ENCODE measurements around the gene ABL2.

Gene ABL2

DNA sequence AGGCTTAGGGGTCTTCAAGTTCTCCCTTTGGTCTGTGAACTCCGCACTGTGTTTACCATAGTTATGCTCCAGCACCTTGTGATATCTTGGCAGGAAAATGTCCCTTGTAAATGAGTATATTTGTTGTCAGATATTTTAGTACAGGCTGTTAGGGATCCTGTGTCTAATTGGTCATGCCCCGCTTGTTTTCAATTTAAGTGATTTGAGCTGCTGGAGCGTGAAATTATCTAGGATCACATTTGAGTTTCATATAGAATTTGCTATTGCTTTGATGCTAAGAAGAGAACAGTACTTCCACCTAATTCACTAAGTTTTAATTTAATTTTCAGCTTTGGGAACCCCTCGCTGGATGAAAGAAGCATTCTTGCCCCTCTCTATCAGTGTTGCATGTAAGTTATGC, 163.0 kb downstream of the ABL2 start:
- TF ChIP-seq, protein P1, sequence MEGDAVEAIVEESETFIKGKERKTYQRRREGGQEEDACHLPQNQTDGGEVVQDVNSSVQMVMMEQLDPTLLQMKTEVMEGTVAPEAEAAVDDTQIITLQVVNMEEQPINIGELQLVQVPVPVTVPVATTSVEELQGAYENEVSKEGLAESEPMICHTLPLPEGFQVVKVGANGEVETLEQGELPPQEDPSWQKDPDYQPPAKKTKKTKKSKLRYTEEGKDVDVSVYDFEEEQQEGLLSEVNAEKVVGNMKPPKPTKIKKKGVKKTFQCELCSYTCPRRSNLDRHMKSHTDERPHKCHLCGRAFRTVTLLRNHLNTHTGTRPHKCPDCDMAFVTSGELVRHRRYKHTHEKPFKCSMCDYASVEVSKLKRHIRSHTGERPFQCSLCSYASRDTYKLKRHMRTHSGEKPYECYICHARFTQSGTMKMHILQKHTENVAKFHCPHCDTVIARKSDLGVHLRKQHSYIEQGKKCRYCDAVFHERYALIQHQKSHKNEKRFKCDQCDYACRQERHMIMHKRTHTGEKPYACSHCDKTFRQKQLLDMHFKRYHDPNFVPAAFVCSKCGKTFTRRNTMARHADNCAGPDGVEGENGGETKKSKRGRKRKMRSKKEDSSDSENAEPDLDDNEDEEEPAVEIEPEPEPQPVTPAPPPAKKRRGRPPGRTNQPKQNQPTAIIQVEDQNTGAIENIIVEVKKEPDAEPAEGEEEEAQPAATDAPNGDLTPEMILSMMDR (IDR thresholded peaks at IDR 0.05; ENCODE audit: insufficient read depth, low read length, poor library complexity, severe bottlenecking): no peak
- peaks cover 4% of the 10 kb centered on the region for H3K36me3 ChIP-seq (ENCODE audit: control insufficient read depth, insufficient read depth, low read length)
- no peak for DNase-seq (ENCODE audit: extremely low read depth, insufficient read length)
- no peak overlapping the region for H3K4me3 ChIP-seq (replicated peaks; ENCODE audit: low read depth, low read length)
- H3K27me3 ChIP-seq (replicated peaks; ENCODE audit: control insufficient read depth, insufficient read depth, low read length): no peaks in the 10 kb centered on the region

DNA sequence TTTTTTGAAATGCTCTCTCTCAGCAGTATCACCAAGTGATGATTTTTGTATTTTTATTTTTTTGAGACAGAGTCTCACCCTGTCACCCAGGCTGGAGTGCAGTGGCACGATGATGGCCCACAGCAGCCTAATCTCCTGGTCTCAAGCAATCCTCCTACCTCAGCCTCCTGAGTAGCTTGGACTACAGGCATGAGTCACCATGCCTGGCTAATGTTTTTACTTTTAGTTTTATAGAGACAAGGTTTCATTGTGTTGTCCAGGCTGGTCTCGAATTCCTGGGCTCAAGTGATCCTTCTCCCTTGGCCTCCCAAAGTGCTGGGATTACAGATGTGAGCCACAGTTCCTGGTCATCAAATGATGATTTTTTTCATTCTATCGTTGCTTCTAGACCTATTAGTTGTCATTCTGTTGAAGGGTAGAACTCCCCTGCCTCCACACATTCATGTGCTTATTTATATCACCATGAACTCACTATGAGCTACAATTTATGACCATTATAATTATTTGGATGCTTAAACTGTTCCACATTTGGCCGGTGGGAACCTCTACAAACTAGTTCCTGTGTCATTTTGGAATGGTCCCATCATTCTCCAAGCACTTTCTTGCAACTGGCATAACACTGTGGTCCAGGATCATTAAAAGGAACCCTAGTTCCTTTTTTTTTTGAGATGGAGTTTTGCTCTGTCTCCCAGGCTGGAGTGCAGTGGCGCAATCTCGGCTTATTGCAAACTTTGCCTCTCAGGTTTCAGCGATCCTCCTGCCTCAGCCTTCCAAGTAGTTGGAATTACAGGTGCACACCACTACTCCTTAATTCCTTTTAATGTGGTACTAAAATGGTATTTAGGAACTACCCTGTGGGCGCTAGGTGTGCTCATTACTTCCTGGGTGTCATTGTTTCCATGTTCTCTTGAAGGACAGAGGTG, 167.9 kb downstream of the ABL2 start:
- TF ChIP-seq, protein P1 (IDR thresholded peaks at IDR 0.05; ENCODE audit: insufficient read depth, low read length, poor library complexity, severe bottlenecking): no peak

DNA sequence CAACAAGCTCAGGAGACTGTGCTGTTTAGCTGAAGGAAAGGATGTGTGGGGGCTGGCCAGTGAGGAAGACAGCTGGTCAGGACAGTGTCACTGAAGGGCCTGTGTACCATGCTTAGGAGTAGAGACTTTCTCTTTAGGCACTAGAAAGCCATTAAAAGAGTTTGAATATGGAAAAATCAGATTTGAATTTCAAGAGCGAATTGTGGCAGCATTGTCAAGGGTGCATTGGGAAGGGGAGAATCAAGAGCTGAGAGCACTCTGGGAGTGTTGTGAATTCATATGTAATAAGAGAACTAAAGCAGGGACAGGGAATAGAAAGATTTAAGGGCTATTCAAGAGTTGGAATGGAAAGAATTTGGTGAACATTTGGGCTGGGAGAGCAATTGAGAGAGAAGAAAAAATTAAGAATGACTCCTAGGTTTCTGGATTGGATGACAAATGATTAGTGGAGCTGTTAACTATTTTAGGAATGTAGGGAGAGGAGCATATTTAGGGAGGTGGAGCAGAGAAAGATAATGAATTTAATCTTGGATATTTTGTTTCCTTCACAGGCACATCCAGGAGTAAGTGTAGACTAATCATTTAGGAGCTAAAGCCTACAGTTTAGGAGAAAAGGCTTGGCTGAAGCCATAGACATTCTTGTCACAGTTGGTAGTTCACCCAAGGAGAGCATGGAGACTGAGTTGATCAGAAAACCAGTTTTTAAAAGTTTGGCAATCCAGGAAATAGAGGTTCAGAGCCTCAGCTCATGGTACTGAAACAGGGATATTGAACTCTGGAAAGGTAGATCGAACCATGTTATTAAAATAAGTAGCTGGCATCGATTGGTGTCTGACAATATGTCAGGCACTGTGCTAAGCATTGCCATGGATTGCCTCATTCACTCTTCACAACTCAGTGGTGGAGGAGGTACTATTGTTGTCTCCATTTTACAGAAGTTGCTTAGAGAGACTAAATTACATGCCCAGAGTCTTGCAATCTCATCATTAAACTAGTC, 170.7 kb downstream of the ABL2 start:
- H3K4me3 ChIP-seq (replicated peaks; ENCODE audit: low read depth, low read length): no peak overlapping the region
- no peaks in the 10 kb centered on the region for H3K36me3 ChIP-seq (ENCODE audit: control insufficient read depth, insufficient read depth, low read length)
- no peak for DNase-seq (ENCODE audit: extremely low read depth, insufficient read length)
- no peaks in the 10 kb centered on the region for H3K27me3 ChIP-seq (replicated peaks; ENCODE audit: control insufficient read depth, insufficient read depth, low read length)
- TF ChIP-seq, protein P1 (IDR thresholded peaks at IDR 0.05; ENCODE audit: insufficient read depth, low read length, poor library complexity, severe bottlenecking): no peak

More for the DNA sequence above, 167.9 kb downstream of the ABL2 start:
- Histone ChIP-seq H3K36me3 (ENCODE audit: control insufficient read depth, insufficient read depth, low read length) (peaks cover 2% of the 10 kb centered on the region), H3K27me3 (replicated peaks; ENCODE audit: control insufficient read depth, insufficient read depth, low read length) (no peaks in the 10 kb centered on the region), H3K4me3 (replicated peaks; ENCODE audit: low read depth, low read length) (no peak overlapping the region)
- DNase-seq (ENCODE audit: extremely low read depth, insufficient read length): no peak

DNA sequence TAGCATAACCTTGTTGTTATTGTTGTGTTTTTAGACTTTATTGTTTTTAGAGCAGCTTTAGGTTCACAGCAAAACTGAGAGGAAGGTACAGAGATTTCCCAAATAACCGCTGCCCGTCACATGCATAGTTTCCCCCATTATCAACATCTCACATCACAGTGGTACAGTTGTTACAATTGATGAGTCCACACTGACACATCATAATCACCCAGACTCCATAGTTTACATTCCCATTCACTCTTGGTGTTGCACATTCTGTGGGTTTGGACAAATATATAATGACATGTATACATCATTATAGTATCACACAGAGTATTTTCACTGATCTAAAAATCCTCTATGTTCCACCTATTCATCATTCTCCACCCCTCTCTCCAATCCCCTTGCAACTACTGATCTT, 173.5 kb downstream of the ABL2 start:
- DNase-seq (ENCODE audit: extremely low read depth, insufficient read length): no peak
- Histone ChIP-seq H3K4me3 (replicated peaks; ENCODE audit: low read depth, low read length) (no peak overlapping the region), H3K27me3 (replicated peaks; ENCODE audit: control insufficient read depth, insufficient read depth, low read length) (no peaks in the 10 kb centered on the region), H3K36me3 (ENCODE audit: control insufficient read depth, insufficient read depth, low read length) (no peaks in the 10 kb centered on the region; the same call in 1 of the 2 replicates)
- TF ChIP-seq, protein P1 (IDR thresholded peaks at IDR 0.05; ENCODE audit: insufficient read depth, low read length, poor library complexity, severe bottlenecking): no peak

DNA sequence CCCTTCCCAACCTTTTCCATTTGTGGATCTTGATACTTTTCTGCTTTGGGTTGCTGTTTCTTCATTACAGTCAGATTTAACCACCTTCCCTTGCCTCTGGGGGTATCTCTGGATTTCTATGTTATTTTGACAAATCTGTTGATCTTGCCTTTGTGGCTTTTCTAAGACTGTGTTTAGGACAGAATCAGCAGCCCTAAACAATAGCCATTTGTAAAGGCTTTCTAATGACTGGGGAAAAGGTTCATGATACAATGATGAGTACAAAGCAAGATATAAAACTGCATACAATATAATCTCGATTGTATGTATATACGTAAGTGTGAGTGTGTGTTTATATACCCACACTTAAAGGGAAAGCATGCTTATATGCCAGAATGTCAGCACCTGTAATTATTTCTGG, 176.0 kb downstream of the ABL2 start:
- Histone ChIP-seq H3K27me3 (replicated peaks; ENCODE audit: control insufficient read depth, insufficient read depth, low read length) (no peaks in the 10 kb centered on the region), H3K4me3 (replicated peaks; ENCODE audit: low read depth, low read length) (no peak overlapping the region), H3K36me3 (ENCODE audit: control insufficient read depth, insufficient read depth, low read length) (no peaks in the 10 kb centered on the region; the same call in 1 of the 2 replicates)
- TF ChIP-seq, protein P1 (IDR thresholded peaks at IDR 0.05; ENCODE audit: insufficient read depth, low read length, poor library complexity, severe bottlenecking): no peak
- no peak for DNase-seq (ENCODE audit: extremely low read depth, insufficient read length)

Measured in GM06990 (cell line).